Measurements from ENCODE around the gene AGAP1. TPM values are rescaled to one million over a fixed set of nuclear protein-coding genes. Genes with fewer than 3 reads are reported as not detected.

The AGAP1 gene
- total RNA-seq, 1 experiment from 2014 or later = 25.8 TPM

- Histone ChIP-seq H3K18ac (ENCODE audit: insufficient read length, low read depth, low read length) (no peak overlapping the region), H3K56ac (ENCODE audit: insufficient read length, low read depth, low read length) (no peak overlapping the region), H3K79me2 (ENCODE audit: insufficient read depth, low read length) (no peaks in the 10 kb centered on the region), H4K8ac (replicated peaks; ENCODE audit: insufficient read length, low read depth, low read length) (no peak overlapping the region), H2BK15ac (ENCODE audit: low read depth, low read length) (no peak overlapping the region), H2AK5ac (ENCODE audit: insufficient read length, low read length) (no peak overlapping the region), H4K20me1 (ENCODE audit: control insufficient read depth, insufficient read depth, insufficient read length) (no peaks in the 10 kb centered on the region), H3K27ac (ENCODE audit: insufficient read length, low read depth, low read length) (no peak overlapping the region), H3K14ac (ENCODE audit: insufficient read depth, low read length) (no peak overlapping the region), H2AFZ (ENCODE audit: low read length) (no peak overlapping the region), H2BK20ac (ENCODE audit: low read depth, low read length, poor library complexity, severe bottlenecking) (no peak overlapping the region), H3K79me1 (ENCODE audit: insufficient read depth, low read depth, low read length, poor library complexity, severe bottlenecking) (no peaks in the 10 kb centered on the region), H4K91ac (ENCODE audit: insufficient read length, low read depth, low read length) (no peak overlapping the region), H3K9me3 (ENCODE audit: control insufficient read depth, low read depth, low read length) (no peaks in the 10 kb centered on the region), H3K4ac (ENCODE audit: low read depth, low read length) (no peak overlapping the region), H3K23ac (ENCODE audit: insufficient read length, low read depth, low read length) (no peak overlapping the region), H3K4me2 (ENCODE audit: insufficient read depth, insufficient read length, low read length) (no peak overlapping the region), H3K4me1 (ENCODE audit: insufficient read depth, low read length) (0 out of 2 replicates have a peak, but pooled peaks cover 2% of the 10 kb centered on the region), H4K5ac (ENCODE audit: insufficient read length, low read depth, low read length) (no peak overlapping the region), H2BK12ac (ENCODE audit: insufficient read length, low read depth, low read length) (no peak overlapping the region), H2BK5ac (ENCODE audit: insufficient read length, low read length) (no peak overlapping the region), H3T11ph (ENCODE audit: low read length) (no peak overlapping the region), H3K27me3 (ENCODE audit: insufficient read depth, low read length) (no peaks in the 10 kb centered on the region), H3K23me2 (ENCODE audit: insufficient read length, low read depth, low read length, poor library complexity, severe bottlenecking) (no peaks in the 10 kb centered on the region), H2BK120ac (ENCODE audit: low read depth, low read length, poor library complexity, severe bottlenecking) (no peak overlapping the region), H3K9ac (ENCODE audit: extremely low read depth, insufficient read length, low read length) (no peak overlapping the region)
- H3K4me1 Mint-ChIP-seq = peaks cover 15% of the 10 kb centered on the region in 2 experiments
- TF ChIP-seq, protein P1, sequence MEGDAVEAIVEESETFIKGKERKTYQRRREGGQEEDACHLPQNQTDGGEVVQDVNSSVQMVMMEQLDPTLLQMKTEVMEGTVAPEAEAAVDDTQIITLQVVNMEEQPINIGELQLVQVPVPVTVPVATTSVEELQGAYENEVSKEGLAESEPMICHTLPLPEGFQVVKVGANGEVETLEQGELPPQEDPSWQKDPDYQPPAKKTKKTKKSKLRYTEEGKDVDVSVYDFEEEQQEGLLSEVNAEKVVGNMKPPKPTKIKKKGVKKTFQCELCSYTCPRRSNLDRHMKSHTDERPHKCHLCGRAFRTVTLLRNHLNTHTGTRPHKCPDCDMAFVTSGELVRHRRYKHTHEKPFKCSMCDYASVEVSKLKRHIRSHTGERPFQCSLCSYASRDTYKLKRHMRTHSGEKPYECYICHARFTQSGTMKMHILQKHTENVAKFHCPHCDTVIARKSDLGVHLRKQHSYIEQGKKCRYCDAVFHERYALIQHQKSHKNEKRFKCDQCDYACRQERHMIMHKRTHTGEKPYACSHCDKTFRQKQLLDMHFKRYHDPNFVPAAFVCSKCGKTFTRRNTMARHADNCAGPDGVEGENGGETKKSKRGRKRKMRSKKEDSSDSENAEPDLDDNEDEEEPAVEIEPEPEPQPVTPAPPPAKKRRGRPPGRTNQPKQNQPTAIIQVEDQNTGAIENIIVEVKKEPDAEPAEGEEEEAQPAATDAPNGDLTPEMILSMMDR (conservative IDR thresholded peaks at IDR 0.05) = no peak
- H3K36me3 Mint-ChIP-seq (ENCODE audit: insufficient read depth in 1 of 3, low read depth in 3 of 3) = peaks cover 4 to 7% (median 7%) of the 10 kb centered on the region in 3 experiments; a peak in 5 of 7 replicates
- DNase-seq = no peak
- no CpG with 5 or more reads among the region's 7 CpGs for WGBS (ENCODE audit: extremely low coverage, insufficient read length, low lambda C conversion rate)
- H3K27me3 Mint-ChIP-seq (ENCODE audit: low read depth) = no peaks in the 10 kb centered on the region; the same call in 1 of the 2 replicates
- no peak overlapping the region for H3K27ac Mint-ChIP-seq
- no peaks in the 10 kb centered on the region for H3K9me3 Mint-ChIP-seq
- no peak overlapping the region for H3K4me3 Mint-ChIP-seq
Observed at GRCh38 chr2:235920216-235920865, 426.5 kb downstream of the AGAP1 start.

Data from H9 (cell line).